UCSD-AML1 (cell line): Measurements from ENCODE around the gene ZNF577.

Experiments
- DNase-seq: peaks from one replicate; lab custom pipeline; 2025; ENCODE audit not compliant: unreplicated experiment; lab: John Stamatoyannopoulos, UW

Gene ZNF577

GRCh38 chr19:51873097-51873496 is 14.7 kb downstream of the ZNF577 start:
- DNase-seq: no peak

- no peak for DNase-seq
Observed at GRCh38 chr19:51861870-51862622, 25.7 kb downstream of the ZNF577 start.

- DNase-seq: no peak
Observed at GRCh38 chr19:51837145-51837544, 50.6 kb downstream of the ZNF577 start.

- peak; percentile 15 for DNase-seq
Observed at GRCh38 chr19:51830274-51830673, 57.5 kb downstream of the ZNF577 start.

GRCh38 chr19:51824281-51825005 is 63.3 kb downstream of the ZNF577 start:
- peak; percentile 28 for DNase-seq

GRCh38 chr19:51822946-51823345 is 64.8 kb downstream of the ZNF577 start:
- no peak for DNase-seq

- no peak for DNase-seq
Observed at GRCh38 chr19:51822325-51822724, 65.4 kb downstream of the ZNF577 start.

- no peak for DNase-seq
Observed at GRCh38 chr19:51821921-51822320, 65.8 kb downstream of the ZNF577 start.

GRCh38 chr19:51821456-51821855 is 66.3 kb downstream of the ZNF577 start:
- DNase-seq: no peak
